ENCODE results near the gene ADGRD1.

Gene ADGRD1

GRCh38 chr12:131104463-131105350 is 151.0 kb downstream of the ADGRD1 start:
- in situ Hi-C loops (cut with MboI; ENCODE audit: low pct_unique_long_range_greater_than_20kb, low sequenced_read_pairs, unreplicated experiment): no loop called here
- TF ChIP-seq, protein P1, sequence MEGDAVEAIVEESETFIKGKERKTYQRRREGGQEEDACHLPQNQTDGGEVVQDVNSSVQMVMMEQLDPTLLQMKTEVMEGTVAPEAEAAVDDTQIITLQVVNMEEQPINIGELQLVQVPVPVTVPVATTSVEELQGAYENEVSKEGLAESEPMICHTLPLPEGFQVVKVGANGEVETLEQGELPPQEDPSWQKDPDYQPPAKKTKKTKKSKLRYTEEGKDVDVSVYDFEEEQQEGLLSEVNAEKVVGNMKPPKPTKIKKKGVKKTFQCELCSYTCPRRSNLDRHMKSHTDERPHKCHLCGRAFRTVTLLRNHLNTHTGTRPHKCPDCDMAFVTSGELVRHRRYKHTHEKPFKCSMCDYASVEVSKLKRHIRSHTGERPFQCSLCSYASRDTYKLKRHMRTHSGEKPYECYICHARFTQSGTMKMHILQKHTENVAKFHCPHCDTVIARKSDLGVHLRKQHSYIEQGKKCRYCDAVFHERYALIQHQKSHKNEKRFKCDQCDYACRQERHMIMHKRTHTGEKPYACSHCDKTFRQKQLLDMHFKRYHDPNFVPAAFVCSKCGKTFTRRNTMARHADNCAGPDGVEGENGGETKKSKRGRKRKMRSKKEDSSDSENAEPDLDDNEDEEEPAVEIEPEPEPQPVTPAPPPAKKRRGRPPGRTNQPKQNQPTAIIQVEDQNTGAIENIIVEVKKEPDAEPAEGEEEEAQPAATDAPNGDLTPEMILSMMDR (IDR thresholded peaks at IDR 0.05; ENCODE audit: extremely low read depth, insufficient read depth, missing control alignments): peak; percentile 98
- DNase-seq (ENCODE audit: low spot score): peak; percentile 85

DNA sequence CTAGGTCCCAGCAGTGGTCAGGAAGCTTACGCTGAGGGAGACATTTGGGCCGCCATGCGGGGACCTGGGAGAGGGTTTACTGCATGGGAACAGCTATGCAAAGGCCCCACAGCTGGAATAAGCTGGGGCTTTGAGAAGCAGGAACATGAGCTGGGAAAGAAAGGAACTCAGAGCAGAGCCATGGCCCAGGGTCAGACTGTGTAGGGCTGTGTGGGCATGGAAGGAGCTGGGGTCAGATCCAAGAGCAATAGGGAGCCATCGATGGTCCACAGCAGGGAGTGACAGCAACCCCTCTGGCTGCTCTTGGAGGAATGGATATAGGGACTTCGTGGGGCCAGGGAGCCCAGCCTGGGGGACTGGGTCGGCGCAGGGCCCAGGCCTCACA is 151.6 kb downstream of the ADGRD1 start:
- in situ Hi-C loops (cut with MboI; ENCODE audit: low pct_unique_long_range_greater_than_20kb, low sequenced_read_pairs, unreplicated experiment): no loop called here
- TF ChIP-seq, protein P1 (IDR thresholded peaks at IDR 0.05; ENCODE audit: extremely low read depth, insufficient read depth, missing control alignments): no peak
- DNase-seq (ENCODE audit: low spot score): no peak

- in situ Hi-C loops (cut with MboI; ENCODE audit: low pct_unique_long_range_greater_than_20kb, low sequenced_read_pairs, unreplicated experiment): no loop called here
- DNase-seq (ENCODE audit: low spot score): no peak
- TF ChIP-seq, protein P1 (IDR thresholded peaks at IDR 0.05; ENCODE audit: extremely low read depth, insufficient read depth, missing control alignments): no peak
These were observed 152.1 kb downstream of the ADGRD1 start for GRCh38 chr12:131105736-131106348.

GRCh38 chr12:131106349-131106941 is 152.7 kb downstream of the ADGRD1 start:
- TF ChIP-seq, protein P1 (IDR thresholded peaks at IDR 0.05; ENCODE audit: extremely low read depth, insufficient read depth, missing control alignments): no peak
- no peak for DNase-seq (ENCODE audit: low spot score)
- in situ Hi-C loops (cut with MboI; ENCODE audit: low pct_unique_long_range_greater_than_20kb, low sequenced_read_pairs, unreplicated experiment): no loop called here

DNA sequence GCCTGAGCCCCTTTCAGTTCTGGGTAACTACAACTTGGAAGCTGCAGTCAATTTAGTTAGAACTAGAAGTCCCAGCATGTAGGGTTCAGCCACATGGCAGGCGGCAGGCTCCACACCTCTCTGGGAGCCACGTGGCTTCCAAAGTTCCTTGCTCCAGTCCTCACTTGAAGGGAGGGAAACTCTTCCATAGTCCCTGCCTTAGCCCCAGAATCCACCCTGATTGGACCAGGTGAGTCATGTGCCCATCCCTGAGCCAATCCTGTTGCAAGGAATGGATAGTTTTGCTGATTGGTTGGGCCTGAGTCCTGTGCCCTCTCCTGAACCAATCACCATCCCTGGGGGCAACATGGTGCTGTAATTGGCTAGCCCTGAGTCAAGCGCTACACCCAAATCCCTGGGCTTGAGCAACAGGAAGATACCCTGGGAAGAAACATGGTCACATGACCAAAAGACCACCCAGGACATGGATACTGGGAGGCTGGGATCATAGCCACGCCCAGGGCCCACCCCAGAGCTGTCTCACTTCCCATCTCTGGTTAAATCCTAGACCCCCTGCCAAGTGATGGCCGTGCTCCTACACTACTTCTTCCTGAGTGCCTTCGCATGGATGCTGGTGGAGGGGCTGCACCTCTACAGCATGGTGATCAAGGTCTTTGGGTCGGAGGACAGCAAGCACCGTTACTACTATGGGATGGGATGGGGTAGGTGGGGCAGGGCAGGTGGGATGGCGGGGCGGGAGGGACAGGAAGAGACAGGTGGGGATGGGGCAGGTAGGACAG is 154.7 kb downstream of the ADGRD1 start:
- TF ChIP-seq, protein P1 (IDR thresholded peaks at IDR 0.05; ENCODE audit: extremely low read depth, insufficient read depth, missing control alignments): no peak
- in situ Hi-C loops (cut with MboI; ENCODE audit: low pct_unique_long_range_greater_than_20kb, low sequenced_read_pairs, unreplicated experiment): no loop called here
- no peak for DNase-seq (ENCODE audit: low spot score)

DNA sequence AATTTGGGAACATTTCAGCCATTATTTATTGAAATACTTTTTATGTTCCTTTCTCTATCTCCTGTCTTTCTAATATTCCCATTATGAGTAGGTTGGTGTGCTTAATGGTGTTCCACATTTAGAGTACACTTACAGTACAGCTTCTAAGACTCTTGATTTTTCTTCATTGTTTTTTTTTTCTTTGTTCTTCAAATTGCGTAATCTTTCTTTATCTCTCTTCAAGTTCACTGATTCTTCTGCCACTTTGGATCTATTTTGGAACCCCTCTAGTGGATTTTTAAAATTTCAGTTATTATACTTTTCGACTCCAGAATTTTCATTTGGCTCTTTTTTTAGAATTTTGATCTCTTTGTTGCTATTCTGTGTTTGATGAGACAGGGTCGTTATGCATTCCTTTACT is 157.7 kb downstream of the ADGRD1 start:
- in situ Hi-C loops (cut with MboI; ENCODE audit: low pct_unique_long_range_greater_than_20kb, low sequenced_read_pairs, unreplicated experiment): no loop called here
- TF ChIP-seq, protein P1 (IDR thresholded peaks at IDR 0.05; ENCODE audit: extremely low read depth, insufficient read depth, missing control alignments): no peak
- no peak for DNase-seq (ENCODE audit: low spot score)

All from GM13977 (cell line).